GM19467 (cell line): ENCODE data around the gene TSC22D4.

Experiments
- ATAC-seq: cut with Tn5 transposase; IDR thresholded peaks from one replicate; pipeline ENCODE4 v1.9.1; 2021; ENCODE audit warnings: mild to moderate bottlenecking, moderate library complexity; ENCODE audit not compliant: unreplicated experiment

Gene TSC22D4

DNA sequence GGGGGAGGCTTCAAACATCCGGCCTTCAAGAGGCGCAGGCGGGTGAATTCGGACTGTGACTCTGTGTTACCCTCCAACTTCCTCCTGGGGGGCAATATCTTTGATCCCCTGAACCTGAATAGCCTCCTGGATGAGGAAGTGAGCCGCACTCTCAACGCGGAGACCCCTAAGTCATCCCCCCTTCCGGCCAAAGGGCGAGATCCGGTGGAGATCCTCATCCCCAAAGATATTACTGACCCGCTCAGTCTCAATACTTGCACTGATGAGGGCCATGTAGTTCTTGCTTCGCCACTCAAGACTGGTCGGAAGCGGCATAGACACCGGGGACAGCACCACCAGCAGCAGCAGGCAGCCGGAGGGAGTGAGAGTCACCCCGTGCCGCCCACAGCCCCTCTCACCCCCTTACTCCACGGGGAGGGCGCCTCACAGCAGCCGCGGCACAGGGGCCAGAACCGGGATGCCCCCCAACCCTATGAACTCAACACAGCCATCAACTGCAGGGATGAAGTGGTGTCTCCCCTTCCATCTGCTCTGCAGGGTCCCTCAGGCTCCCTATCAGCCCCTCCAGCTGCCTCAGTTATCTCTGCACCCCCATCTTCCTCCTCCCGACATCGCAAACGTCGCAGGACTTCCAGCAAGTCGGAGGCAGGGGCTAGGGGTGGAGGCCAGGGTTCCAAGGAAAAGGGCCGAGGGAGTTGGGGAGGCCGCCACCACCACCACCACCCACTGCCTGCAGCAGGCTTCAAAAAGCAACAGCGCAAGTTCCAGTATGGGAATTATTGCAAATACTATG, 48.3 kb downstream of the TSC22D4 start:
- ATAC-seq: no peak

GRCh38 chr7:100429637-100430492, 49.1 kb downstream of the TSC22D4 start, which contains the start of gene MEPCE:
Gene MEPCE, plus strand, starts transcription at chr7:100429831. Its CDS starts 188 bp downstream, at chr7:100430019.
- peak; percentile 38 for ATAC-seq

DNA sequence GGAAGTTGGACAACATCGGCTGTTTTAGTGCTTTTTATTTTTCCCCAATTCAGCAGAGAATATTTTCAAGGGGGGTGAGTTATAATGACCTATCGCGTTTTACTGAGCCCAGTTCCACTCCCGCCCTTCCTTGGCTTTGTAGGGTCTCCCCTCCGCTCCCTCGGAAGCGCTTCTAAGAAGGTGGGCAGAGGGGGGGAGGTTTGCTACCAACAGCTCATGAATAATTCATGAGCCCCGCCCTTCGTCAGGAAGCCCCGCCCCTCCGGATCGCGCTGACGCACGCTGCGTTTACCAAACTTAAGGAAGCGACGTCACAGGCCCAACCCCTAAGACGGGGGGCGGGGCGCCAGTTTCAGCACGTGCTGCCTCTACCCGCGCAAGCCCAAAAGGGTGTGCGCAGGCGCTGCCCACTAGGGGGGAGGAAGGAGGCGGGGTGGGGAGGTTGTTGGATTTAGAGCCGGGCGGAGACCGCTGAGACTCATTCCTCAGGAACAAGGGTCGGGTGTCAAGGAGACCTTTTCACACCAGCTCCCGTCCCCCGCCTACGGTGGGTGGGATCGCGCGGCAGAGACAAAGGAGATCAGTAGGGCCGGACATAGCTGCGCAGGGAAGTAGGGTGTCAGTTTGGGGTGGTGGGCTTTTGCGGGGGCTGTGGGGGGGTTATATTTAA, 49.9 kb downstream of the TSC22D4 start:
- peak; percentile 44 for ATAC-seq

DNA sequence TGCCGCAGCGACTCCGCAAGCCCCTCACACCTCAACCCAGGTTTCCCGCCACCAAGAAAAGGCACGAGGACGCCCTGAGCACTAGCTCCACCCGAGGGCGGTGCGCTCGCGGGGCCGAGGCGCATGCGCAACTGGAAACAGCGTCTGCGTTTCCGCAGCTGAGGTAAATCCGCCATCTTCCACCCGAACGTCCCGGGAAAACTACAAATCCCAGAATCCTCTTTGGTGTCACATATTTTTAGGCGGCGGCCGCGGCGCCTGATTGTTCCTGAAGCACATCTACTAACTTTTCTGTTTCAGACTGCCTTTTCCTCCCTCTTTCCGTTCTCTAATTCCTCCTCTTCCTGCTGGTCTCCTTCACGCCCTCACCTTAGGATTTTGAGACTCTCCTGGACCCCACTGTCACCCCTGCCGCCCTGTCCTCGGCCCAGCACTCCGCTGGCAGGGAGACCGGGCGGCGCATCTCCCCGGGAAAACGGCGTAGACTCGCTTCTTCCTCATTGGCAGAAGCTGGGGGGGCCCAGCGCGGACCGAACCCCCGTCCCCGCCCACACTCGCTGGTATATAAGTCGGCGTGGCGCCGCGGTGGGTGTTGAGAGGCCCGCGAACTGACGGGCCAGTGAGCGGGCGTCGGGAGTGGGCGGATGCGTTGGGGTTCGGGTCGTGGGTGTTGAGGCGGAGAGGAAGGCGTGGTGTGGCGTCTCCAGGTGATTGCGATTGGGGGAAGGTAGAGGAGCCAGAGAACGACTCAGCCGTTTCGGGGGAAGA, 50.6 kb downstream of the TSC22D4 start, which contains the start of gene ZCWPW1:
TSS of gene ZCWPW1 (minus strand) at position 505 of the 768 bp plus-strand sequence. CDS start 8,054 bp downstream, outside the sequence.
- peak; percentile 44 for ATAC-seq

DNA sequence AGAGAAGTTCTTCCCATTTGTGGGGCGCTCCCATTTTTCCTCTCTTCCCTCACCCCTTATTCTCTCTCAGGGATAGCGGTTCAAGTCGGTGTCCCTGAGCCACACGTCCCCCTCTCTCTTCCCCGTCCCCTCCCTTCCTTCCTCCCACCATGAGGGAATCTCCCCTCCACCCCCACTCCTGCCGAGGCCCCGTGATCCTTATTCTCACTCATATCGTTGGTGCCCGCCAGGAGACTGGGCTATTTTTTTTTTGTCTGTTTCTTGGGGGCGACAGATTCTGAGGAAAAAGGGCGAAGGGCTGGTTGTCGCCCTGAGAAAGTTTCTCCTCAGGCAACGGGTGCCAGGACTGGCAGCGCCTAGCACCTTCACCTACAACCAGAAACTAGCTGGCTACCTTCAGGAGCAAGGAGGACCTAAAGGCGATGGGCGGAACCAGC, 51.2 kb downstream of the TSC22D4 start:
- no peak for ATAC-seq

DNA sequence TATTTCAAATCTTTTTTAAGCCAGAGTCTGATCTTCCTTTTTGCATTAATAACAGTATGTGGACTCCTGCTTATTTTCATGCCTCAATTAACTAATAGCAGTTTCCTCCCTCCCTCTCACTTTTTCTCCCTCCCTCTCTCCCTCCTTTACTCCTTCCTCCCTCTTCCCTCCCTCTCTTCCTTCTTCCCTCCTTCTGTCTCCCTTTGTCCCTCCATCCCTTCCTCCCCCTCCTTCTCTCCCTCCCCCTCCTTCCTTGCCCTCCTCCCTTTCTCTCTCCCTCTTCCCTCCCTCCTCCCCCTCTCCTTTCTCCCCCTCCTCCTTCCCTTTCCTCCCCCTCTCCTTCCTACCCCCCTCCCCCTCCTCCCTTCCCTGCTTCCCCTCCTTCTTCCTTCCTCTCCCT, 52.5 kb downstream of the TSC22D4 start:
- ATAC-seq: no peak

- no peak for ATAC-seq
Observed at GRCh38 chr7:100425347-100425746, 53.7 kb downstream of the TSC22D4 start.

GRCh38 chr7:100423315-100423714, 55.7 kb downstream of the TSC22D4 start:
- ATAC-seq: no peak

- no peak for ATAC-seq
Observed at GRCh38 chr7:100419660-100420226, 59.3 kb downstream of the TSC22D4 start.

- ATAC-seq: no peak
Observed at GRCh38 chr7:100418930-100419659, 59.9 kb downstream of the TSC22D4 start.
